ENCODE data around the gene MRI1.

DNA sequence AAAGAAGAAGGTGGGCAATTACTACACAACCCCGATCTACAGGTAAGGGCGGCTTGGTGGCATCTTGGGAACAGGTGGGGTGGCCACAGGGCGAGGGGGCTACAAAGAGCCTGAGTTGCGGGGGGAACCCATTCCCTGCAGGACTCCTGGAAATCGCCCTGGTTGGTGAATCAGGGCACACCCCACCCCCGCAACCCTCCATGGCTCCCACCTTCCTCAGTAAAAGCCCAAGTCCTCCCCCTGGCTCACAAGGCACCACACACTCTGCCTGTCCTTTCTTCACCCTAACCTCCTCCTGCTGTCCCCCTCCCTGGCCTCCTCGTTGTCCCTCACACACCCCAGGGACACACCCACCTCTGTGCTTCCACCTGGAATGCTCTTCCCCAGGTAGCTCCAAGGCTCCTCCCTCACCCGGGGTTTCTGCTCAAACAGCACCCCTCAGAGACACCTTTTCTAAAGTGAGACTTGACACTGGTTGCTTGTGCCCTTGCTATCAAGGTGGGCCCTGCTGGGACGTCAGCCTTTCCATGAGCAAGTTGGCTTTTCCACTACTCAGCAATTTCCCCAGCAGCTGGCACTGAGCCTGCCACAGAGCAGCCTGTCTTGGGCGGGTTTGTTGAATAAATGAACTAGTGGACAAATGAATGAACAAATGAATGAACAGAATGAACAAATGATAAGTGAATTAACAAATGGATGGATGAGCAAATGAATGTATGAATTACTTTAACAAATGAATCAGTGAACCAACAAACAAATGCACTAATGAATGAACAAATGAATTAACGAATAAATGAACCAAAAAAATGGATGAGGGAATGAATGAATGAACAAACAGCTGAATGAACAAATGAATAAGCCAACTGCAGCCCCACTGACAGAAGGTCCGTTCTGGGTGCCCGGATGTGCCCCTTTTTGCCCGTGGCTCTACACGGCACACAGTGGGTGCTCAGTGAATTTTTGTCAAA lies 6.2 kb upstream of the MRI1 start:
- TF ChIP-seq, protein P1, sequence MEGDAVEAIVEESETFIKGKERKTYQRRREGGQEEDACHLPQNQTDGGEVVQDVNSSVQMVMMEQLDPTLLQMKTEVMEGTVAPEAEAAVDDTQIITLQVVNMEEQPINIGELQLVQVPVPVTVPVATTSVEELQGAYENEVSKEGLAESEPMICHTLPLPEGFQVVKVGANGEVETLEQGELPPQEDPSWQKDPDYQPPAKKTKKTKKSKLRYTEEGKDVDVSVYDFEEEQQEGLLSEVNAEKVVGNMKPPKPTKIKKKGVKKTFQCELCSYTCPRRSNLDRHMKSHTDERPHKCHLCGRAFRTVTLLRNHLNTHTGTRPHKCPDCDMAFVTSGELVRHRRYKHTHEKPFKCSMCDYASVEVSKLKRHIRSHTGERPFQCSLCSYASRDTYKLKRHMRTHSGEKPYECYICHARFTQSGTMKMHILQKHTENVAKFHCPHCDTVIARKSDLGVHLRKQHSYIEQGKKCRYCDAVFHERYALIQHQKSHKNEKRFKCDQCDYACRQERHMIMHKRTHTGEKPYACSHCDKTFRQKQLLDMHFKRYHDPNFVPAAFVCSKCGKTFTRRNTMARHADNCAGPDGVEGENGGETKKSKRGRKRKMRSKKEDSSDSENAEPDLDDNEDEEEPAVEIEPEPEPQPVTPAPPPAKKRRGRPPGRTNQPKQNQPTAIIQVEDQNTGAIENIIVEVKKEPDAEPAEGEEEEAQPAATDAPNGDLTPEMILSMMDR (IDR thresholded peaks at IDR 0.05), result no peak
- TF ChIP-seq POLR2AphosphoS5 (IDR thresholded peaks at IDR 0.05), result no peak

Measured in transverse colon (tissue), 4 donors.